ENCODE results near the gene CPNE1.

DNA sequence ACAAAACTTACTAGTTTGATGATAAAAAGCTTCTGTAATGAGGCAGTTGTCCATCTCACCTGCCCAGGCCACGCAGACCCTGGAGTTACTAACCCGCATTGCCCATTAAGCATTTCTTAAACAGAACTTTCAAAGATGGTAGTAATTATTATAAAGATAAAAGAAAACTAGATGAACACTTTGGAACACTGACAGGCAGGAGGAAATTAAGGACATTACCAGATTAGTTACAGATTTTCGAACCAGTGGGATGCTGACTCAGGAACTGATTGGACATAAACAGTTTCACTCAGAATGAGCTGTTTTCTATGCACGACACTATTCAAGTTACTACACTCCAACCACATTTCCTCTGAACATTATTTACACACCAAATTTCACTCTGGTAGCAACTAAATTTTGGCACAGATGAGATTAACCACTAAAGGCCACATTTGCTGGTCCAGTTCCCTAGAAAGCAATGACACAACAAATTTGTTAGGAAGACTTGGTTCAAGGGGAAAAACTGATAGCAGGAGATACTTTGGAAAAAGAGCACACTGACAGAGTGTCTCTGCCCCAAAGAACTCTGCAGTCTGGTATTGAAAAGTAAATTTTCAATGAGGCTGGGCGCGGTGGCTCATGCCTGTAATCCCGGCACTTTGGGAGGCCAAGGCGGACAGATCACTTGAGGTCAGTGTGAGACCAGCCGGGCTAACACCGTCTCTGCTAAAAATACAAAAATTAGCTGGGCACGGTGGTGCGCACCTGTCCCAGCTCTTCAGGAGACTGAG is 37.5 kb upstream of the CPNE1 start:
- TF ChIP-seq POLR2AphosphoS5 (IDR thresholded peaks at IDR 0.05; ENCODE audit: borderline replicate concordance, low read depth, low read length) (no peak), EZH2 (IDR thresholded peaks at IDR 0.05) (no peak)

All from SK-N-MC (cell line).